IPS-11a (cell line): ENCODE measurements around the gene CDCP1.

Source experiments
- H3K4me3 ChIP-seq: one replicate; pipeline ENCODE4 v1.5.1; 2013; ENCODE audit warnings: low read depth, low read length, control low read depth

Gene CDCP1

DNA sequence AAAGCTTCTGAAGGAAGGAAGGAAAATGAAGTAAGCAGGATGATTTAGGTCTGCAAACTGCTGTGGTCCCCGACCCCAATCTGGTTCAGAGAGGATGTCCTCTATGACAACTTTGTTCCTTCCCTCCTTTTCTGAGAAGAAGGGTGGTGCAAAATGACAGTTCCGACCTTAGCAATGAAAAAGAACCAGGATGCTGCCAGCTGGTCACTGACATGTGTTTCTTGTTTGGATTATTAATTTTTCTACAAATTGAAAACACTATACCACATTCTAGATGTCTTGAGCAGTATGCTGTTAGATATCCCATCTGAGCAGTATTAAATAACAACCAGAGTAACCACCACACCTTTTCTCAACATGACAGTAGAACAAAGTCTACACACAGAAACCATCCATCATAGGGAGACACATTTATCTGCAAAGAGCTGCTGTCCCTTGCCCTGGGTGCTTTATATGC lies 27.5 kb downstream of the CDCP1 start:
- no peak overlapping the region for H3K4me3 ChIP-seq

DNA sequence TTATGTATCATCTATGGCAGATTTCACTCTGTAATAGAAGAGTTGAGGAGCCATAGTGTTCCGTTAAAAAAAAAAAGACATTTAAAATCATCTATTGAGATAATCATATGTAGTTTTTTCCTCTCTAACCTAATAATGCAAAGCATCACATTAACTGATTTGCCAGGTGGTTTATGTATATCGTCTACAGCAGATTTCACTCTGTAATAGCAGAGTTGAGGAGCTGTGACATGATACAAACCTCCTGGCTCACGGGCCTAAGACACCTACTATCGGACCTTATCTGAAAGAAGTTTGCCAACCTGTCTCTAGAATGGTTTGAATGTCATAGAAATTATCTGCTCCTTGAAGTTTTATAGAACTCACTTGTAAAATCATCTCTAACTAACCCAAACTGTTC lies 29.8 kb downstream of the CDCP1 start:
- H3K4me3 ChIP-seq = no peak overlapping the region

DNA sequence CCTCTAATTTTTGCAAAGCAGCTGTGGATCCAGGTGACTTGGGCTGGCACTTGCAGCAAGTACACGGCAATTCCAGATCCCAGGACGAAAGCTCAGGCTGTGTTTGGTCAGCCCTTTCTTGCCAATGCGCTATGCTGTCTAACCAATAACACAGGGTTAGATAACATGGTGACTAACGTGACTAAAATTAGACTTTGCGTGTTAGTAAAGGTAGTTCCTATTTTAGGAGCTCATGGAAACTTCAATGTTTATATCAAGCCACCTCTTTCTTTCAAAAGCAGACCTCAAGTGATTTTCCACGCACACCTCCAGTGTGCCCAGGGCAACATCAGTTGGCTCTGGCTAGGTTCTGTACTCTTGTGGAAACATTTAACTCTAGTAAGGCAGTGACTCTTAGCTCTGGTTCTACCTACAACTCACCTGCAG lies 32.5 kb downstream of the CDCP1 start:
- H3K4me3 ChIP-seq = no peak overlapping the region

DNA sequence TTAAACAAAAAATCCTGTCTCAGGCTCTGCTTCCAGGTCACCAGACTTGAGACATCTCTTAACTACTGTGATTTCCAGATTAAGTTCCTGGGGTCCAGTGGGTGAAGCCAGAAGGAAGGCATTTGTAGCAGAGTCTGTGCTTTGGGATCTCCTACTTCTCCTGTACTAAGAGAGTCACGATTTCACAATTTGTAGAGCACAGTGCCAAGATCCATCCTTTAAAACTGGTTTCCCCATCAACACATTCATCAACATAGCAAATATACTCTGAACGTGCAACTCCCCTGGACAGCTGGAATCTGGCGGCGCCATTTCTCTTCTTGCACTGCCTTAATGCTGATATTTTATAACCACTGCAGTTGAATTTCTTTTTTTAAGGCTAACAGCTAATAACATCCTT lies 33.2 kb downstream of the CDCP1 start:
- no peak overlapping the region for H3K4me3 ChIP-seq

DNA sequence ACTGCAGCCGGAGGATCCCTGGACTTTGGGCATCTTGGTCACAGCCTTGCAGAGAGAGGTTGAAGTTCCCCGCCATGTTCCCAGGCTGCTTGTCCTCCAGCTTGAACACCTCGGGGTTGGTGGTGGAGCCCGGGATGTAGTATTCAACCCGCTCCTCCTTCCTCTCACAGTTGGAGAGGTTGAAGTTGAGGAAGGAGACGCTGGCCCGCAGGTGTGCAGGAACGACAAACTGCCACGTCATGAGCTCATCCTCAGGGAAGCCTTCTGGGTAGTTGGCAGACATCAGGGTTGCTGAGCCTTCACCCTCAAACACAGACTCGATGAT lies 35.7 kb downstream of the CDCP1 start:
- no peak overlapping the region for H3K4me3 ChIP-seq

DNA sequence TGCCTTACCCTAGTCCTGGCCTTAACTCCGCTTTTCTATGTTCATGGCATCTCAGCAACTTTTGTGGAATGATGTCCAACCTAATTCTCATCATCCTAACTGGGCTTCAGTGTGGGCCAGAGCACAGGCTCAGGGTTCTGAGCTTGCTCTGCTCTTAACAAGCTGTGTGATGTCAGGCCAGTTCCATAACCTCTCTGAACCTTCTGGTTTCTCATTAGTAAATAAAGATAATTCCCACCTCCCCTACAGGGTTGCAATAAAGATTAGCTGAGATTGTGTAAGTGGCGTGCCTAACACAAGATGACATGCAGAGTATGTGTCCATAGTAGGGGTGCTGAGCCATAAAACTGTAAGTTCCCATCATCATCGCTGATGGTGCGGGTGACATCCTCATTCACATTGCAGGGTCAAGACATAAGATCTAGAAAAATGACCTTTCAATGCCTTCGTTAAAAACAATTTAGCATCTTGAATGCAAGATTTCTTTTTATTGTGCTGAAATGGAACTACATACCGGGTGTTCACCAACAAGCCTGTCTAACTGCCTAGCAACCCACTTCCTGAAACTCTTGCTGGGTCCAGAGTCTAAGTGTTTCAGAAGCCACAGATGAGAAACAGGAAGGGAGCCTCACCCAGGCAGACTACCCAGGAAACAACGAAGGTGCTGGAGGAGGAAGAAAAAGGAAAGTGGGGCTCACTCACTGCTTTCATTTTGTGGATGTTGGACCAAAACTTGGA lies 36.2 kb downstream of the CDCP1 start:
- H3K4me3 ChIP-seq = no peak overlapping the region

DNA sequence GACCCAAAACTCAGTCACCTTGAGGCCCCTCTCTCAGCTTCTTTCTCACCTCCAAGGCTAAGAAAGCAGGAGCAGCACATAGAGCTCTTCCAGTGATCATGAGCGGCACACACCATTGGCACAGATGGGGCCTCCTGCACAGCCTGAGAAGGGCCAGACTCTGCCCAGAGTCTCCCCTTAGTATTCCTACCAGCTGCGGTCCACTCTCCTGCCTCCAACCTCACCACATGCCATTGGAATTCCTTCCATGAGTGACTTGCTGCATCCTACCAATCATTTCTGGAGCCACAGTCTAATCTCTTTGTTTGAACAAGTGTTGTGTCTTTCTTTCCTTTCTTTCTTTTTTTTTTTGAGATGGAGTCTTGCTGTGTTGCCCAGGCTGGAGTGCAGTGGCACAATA lies 39.3 kb downstream of the CDCP1 start:
- H3K4me3 ChIP-seq = no peak overlapping the region

DNA sequence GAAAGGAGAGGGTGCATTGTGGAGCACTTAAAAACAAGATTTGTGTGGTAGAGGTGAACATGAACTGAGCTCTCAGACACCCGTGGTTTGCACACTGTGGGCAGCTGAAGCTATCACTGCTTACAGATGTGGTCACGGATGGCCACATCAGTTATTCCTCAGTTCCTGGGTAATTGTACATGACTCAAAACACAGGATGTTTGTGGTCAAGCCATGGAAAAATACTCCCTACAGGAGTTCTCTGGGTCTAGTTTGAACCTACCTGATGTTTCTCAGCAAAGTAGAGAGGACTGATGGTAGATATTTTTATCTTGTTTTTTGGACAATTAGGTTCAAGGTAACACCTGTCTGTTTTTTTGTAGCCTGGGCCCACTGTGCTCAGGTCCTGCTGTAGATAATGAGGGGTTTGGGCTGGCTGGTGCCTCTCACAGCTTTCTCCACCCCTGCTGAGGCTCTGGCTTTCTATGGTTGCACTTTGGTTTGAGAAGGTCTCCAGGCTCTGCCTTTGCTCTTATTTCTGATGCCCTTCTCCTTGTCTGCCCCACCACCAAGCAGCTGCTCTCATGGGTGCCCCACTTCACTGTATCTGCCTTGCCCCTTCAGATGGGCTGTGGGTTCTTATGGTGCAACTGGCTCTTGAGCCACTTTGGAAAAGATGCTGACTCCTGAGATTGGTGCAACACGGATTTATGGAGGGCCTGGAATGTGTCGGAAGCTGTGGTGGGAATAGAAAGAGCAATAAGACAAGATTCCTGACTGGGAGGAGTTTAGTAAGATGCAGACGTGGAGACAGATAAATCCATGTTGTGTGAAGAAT lies 40.1 kb downstream of the CDCP1 start:
- H3K4me3 ChIP-seq = no peak overlapping the region

DNA sequence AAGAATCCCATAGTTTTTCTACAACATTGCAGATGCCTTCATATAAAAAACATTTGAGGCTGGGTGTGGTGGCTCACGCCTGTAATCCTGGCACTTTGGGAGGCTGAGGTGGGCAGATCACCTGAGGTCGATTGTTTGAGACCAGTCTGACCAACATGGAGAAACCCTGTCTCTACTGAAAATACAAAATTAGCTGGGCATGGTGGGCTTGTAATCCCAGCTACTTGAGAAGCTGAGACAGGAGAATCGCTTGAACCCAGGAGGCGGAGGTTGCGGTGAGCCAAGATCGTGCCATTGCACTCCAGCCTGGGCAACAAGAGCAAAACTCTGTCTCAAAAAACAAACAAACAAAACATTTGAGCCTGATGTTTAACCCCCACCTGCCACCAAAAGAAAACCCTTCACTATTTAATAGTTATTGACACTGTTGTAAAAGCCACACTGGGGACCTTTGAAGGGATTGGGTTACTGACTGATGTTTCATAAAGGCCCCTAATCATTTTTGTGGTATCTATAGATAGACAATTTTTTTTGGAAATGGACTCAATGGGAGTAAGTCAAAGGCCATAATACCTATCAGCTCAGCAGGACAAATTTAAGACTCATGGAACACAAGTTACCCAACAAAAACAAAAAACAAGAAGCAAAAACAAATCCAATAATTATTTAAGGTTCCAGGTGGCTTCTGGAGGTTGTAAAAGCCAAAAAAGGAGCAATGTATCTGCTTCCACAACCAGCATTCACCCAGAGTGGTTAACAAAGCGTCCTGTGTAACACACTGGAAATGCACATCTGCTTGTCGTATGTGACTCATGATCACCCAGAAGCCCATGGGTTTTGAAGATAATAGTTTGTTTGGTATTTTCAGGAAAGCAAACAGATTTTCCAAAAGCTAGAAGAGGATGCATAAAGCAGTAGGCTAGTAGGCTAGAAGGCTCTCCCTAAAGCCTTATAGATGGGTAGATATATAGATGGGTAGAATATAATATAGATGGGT lies 41.2 kb downstream of the CDCP1 start:
- no peak overlapping the region for H3K4me3 ChIP-seq

DNA sequence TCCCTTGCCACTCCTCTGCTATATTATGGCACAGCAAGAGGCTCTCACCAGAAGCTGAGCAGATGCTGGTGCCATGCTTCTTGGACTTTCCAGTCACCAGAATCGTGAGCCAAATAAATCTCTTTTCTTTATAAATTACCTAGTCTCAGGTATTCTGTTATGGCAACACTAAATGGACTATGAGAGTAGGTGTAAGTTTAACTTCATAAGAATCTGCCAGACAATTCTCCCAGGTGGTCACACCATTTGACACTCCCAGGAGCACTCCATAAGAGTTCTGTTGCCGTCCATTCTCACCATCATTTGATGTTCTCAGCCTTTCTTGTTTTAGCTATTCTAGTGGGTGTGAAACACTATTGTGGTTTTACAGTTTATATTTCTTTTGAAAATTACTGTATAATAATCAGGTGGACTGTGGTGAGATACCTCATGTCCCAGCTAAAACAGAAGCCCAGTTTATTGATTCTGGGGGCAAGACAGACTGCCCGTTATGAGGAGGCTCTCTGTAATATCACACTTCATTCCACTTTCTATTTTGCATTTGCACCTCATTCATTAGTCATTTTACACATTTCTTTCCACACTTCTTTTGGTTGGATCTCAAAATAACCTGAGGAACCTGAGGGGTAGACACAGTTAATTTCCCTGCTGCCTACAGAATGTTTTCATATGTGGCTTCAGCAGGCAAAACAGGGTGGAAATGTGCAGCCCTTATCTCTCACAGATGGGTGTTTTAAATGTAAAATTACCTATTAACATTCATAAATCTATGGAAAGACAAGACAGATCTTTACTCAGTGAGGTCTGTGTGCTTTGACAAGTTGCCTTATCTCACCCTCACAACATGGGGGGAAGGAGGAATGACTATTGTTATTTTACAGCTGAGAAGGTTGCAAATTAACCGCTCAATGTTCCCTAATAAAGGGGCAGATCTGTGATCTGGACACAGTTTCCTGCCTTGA lies 42.1 kb downstream of the CDCP1 start:
- H3K4me3 ChIP-seq = no peak overlapping the region

DNA sequence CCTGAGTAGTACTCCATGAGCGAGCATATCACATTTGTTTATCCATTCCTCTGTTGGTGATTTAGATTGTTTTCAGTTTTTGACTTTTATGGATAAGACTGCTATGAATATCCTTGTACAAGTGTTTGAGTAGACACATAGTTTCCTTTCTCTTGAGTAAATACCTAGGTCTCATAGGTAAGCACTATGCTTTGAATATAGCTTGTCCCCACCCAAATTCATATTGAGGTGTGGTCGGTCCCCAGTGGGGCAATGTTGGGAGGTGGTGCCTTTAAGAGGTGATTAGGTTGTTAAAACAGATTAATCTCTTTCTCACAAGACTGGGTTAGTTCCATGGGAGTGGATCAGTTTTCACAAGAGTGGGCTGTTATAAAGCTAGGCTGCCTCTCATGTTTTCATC lies 42.8 kb downstream of the CDCP1 start:
- H3K4me3 ChIP-seq = no peak overlapping the region

DNA sequence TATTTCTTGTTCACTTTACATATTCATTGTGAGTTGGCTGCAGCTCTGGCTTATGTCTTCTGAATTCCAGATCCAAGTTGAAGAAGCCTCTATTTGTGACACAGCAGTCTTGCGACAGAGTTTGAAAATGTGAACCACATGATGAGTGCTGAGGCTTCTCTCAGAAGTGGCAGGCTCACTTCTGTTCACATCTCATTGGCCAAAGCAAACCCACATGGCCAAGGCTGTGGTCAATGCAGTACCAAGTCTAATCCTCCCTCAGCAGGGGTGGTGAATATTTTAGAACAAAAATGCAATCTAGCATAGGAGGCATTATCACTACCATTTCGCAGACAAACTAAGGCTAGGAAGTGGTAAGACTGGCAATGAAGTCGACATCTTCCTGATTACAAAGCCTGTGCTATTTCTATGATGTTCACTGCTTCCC lies 45.2 kb downstream of the CDCP1 start:
- H3K4me3 ChIP-seq = no peak overlapping the region

DNA sequence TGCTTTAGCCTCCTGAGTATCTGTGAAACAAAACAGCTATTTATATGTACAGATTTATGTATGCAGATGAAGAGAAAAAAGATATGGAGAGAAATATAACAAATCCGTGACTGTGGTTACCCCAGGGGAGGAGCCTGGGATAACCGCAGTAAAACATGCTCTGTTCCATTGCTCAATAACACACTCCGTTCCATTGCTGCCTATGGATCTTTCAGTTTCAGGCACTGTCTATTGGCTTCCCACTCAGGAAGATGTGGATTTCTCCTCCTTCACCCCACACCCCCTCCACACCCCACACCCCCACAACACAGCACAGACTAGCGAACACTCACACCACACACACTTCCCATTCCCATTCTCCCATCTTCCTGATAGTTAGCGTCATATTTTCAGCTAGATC lies 47.9 kb downstream of the CDCP1 start:
- H3K4me3 ChIP-seq = no peak overlapping the region

DNA sequence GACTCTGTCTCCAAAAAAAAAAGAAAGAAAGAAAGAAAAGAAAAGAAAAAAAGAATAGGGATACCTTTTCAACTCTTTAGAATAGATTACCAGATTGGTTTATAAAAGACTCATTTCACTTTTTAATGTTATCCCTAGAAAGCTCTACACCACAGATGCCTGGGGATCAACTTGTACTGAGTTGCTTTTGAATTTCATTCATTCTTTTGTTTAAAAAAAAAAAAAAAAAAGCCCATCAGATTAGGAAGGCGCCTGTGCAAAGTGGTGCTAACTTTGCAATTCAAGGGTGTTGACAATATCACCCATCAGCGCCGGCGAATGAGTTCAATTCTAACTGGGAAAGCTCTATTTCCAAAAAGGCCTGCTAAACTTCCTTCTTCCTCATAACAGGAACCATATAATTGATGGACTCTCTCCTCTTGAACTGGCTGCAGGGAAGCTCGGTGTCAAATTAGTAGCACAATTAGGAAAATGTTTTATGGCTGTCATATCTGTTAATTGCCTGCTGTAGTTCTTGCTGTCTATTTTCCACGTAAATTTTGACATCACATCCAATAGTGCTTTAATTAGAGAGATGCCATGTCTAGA lies 48.8 kb downstream of the CDCP1 start:
- H3K4me3 ChIP-seq = no peak overlapping the region

DNA sequence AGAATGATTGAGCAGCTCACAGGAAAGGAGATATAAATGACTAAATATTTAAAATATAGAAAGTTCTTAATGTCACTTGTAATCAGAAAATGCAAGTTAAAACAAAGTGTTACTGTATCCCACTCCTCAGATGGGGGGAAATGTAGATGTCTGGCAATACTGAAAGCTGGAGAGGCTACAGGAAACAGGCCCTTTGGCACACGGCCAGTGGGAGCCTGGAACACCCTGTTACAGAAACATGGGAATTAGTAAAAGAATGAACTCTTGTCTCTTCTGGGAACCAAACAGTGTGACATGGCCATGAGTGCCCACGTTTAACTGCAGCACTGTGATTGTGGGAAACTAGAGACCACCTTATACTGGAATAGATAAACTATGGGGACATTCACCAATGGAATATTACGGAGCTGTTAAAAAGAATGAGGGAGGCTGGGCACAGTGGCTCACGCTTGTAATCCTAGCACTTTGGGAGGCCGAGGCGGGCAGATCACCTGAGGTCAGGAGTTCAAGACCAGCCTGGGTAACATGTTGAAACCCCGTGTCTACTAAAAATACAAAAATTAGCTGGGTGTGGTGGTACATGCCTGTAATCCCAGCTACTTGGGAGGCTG lies 50.2 kb downstream of the CDCP1 start:
- no peak overlapping the region for H3K4me3 ChIP-seq

DNA sequence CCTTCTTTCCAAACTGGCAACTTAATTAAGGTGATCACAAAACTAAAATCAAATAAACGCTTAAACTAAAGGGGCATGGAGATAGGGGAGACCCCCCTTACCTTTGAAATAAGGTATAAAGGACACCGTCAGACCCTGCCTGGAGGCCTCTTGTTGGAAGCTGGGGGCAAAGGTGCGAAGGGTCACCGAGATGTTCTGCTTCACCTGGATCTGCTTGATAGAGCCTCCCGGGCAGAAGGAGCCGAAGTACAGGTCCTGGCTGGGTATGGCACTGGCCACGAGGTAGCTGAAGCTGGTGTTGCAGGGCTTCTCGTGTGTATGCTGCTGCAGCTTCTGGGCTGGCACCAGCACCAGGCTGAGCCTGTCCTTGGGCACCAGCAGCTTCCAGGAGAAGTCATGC lies 53.0 kb downstream of the CDCP1 start:
- H3K4me3 ChIP-seq = no peak overlapping the region

DNA sequence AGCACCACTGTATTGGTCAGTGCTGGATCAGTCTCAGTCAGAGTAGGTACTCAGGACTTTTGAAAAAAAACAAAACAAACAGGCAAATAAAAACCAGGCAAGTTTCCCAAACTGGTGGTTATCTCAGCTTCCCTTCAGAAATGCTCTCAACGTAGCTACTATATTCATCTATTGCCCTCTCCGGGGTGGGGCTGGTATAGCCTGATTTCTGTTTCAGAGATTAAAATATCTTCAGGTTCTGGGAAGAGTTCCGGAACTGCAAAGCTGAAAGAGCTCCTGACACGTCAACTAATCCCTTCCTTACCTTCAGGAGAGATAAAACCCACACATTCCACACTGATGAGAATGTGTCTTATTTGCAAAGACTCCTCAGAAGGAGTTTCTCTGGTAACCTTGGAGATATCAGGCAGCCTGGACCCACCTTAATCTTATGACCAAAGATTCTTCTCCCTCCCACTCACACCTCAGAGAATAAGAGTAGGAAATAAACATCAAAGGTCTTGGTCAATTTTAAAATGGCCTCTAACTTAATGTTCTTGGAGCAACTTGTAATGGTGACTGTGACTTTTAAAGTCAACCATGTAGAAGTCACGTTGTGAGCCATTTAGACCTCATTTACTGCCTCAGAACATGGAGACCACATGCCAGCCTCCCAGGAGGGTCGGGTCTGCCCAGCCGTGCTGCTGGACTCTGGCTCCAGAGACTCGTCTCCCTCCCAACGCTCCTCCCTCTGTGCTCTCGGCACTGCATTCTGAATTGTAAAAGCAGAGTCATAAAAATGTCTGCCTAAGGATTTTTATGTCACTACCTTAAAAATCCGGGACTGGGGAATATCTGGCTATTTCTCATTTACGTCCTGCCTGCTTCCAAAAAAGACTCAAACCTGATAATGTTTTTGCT lies 53.8 kb downstream of the CDCP1 start:
- H3K4me3 ChIP-seq = no peak overlapping the region

DNA sequence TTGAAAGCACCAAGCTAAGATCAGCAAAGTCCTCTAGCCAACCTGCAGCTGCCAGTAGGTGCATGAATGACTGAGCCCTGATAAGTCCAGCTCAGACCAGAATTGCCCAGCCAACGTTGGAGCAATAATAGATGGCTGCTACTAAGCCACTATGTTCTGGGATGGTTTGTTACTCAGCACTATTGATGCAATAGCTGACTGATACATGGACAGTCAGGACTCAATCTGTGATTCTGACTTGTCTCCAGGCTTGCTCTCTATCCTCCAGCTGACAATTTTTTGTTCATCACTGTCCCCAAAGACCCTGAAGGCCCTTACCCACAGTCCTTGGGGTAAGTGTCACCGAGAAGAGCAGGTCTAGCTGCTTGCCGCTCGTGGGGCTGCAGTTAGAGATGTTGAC lies 55.3 kb downstream of the CDCP1 start:
- no peak overlapping the region for H3K4me3 ChIP-seq
